ENCODE results near the gene ABCA3. TPM values are rescaled to one million over a fixed set of nuclear protein-coding genes. Genes with fewer than 3 reads are reported as not detected.
A peak's percentile ranks its signal among the peaks of the same experiment; 100 is the strongest.

The ABCA3 gene
- total and polyA plus RNA-seq, 12 donors = 3.3 to 30.8 (median 21.6) TPM

DNA sequence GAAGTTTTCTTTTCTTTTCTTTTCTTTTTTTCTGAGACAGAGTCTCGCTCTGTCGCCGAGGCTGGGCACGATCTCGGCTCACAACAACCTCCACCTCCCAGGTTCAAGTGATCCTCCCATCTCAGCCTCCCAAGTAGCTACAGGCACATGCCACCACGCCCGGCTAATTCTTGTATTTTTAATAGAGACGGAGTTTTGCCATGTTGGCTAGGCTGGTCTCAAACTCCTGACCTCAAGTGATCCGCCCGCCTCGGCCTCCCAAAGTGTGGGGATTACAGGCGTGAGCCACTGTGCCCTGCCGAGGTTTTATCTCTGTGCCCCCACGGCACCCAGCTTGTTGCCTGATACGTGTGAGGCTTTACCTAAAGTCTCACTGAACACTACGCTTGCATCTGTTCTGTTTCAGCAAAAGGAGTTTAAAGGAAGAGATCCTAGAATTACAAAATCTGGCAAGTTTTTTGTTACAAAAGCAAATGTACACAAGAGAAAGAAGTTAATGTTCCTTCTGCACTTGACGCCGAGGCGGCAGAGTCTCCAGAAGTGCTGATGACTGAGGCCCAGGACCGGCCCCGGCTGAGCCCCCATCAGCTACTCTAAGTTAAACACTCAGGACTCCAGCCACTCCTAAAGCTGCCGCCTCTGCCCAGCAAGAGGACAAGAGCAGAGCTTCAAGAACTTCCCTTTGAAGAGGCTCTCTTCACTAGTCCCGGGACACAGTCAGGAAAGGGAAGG, 9.2 kb downstream of the ABCA3 start:
- Histone ChIP-seq H3K4me1 (replicated peaks in 1 of 2) (no peaks in the 10 kb centered on the region), H3K27ac (no peak overlapping the region), H3K9me3 (replicated peaks in 1 of 3) (no peaks in the 10 kb centered on the region), H3K36me3 (replicated peaks in 1 of 2) (peaks cover 0 to 1% of the 10 kb centered on the region in 2 donors), H3K27me3 (no peaks in the 10 kb centered on the region), H3K4me3 (no peak overlapping the region)
- intact Hi-C loops (cut with DNase I) = loop anchor here in 1 of 2 donors (10.0 kb wide), 1 partner anchor 163 kb away; no protein-coding TSS in a partner anchor
- DNase-seq = peak in 1 of 7 donors; percentile 37
- WGBS, 4 donors = 86 to 88% (median 87%) methylated on average over 23 of the region's 23 CpGs
- TF ChIP-seq, protein P1, sequence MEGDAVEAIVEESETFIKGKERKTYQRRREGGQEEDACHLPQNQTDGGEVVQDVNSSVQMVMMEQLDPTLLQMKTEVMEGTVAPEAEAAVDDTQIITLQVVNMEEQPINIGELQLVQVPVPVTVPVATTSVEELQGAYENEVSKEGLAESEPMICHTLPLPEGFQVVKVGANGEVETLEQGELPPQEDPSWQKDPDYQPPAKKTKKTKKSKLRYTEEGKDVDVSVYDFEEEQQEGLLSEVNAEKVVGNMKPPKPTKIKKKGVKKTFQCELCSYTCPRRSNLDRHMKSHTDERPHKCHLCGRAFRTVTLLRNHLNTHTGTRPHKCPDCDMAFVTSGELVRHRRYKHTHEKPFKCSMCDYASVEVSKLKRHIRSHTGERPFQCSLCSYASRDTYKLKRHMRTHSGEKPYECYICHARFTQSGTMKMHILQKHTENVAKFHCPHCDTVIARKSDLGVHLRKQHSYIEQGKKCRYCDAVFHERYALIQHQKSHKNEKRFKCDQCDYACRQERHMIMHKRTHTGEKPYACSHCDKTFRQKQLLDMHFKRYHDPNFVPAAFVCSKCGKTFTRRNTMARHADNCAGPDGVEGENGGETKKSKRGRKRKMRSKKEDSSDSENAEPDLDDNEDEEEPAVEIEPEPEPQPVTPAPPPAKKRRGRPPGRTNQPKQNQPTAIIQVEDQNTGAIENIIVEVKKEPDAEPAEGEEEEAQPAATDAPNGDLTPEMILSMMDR (IDR thresholded peaks at IDR 0.05) = no peak
- no peak for TF ChIP-seq POLR2A (IDR thresholded peaks at IDR 0.05)

DNA sequence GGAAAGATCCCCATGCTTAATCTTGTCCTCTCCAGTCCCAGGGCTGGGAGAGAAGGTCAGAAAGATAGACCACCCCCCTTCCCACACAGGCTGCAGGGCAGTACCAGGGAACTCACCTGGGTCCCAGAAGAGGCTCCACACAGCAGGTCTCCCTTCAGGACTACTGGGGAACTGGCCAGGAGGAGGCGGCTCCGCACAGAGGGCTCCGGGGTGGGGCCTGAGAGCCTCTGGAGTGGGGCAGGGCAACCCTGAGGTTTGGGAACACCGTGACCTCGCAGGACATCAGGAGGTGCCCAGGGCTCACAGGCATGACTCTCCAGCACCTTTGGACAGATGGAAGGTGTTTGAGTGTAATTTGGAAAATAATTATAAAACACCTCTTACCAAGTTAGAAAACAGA, 11.0 kb downstream of the ABCA3 start:
- intact Hi-C loops (cut with DNase I) = no loop called here
- no peak for TF ChIP-seq POLR2A (IDR thresholded peaks at IDR 0.05)
- TF ChIP-seq, protein P1 (IDR thresholded peaks at IDR 0.05) = no peak
- Histone ChIP-seq H3K9me3 (replicated peaks in 1 of 3) (no peaks in the 10 kb centered on the region), H3K4me3 (no peak overlapping the region), H3K36me3 (replicated peaks in 1 of 2) (peaks cover 0 to 14% of the 10 kb centered on the region in 2 donors), H3K27me3 (no peaks in the 10 kb centered on the region), H3K4me1 (replicated peaks in 1 of 2) (no peaks in the 10 kb centered on the region), H3K27ac (no peak overlapping the region)
- WGBS, 4 donors = 86 to 95% (median 92%) methylated on average over 5 of the region's 5 CpGs
- DNase-seq = no peak

DNA sequence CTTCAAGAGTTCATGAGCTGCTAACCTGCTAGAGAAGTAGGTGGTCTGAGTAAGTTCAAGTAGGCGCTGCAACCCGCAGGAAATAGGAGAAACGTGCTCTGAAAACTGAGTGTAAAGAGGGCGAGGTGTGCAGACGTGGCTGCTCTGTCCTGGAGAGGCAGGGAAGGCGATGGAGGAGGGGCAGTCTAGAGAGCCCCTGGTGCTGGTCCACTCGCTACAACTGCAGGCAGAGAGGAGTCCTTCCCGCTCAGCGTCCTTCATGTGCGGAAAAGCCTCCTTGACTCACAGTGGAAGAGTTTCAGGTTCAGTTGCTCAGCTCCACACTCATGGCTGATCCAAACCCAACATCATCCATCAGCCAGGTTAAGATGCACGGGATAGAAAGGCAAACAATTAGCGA, 12.1 kb downstream of the ABCA3 start:
- Histone ChIP-seq H3K4me3 (no peak overlapping the region), H3K27me3 (no peaks in the 10 kb centered on the region), H3K36me3 (replicated peaks in 1 of 2) (peaks cover 0 to 17% of the 10 kb centered on the region in 2 donors), H3K4me1 (replicated peaks in 1 of 2) (no peaks in the 10 kb centered on the region), H3K27ac (no peak overlapping the region), H3K9me3 (replicated peaks in 1 of 3) (no peaks in the 10 kb centered on the region)
- intact Hi-C loops (cut with DNase I) = no loop called here
- 88 to 93% (median 91%) methylated on average over 12 of the region's 12 CpGs for WGBS, 4 donors
- no peak for DNase-seq
- TF ChIP-seq, protein P1 (IDR thresholded peaks at IDR 0.05) = no peak
- no peak for TF ChIP-seq POLR2A (IDR thresholded peaks at IDR 0.05)

DNA sequence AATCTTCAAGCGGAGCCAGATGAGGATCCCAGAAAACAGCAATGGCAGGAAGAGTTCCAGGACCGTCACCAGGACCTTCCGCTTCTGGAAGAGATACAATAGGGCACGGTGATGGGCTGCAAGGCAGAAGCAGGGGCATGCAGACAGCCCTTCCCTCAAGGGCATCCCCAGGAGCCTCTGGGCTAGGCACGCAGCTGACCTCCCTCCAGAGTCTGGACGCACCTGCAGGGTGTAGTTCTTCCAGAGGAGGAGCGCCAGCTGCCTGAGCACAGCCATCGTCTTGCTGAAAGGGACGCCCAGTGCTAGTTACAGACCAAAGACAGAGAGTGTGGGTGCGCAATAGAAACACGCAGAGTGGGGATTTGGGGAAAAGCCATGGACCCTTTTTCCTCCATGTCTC, 14.3 kb downstream of the ABCA3 start:
- no peaks in the 10 kb centered on the region for H3K27me3 ChIP-seq
- no peak overlapping the region for H3K4me3 ChIP-seq
- intact Hi-C loops (cut with DNase I) = no loop called here
- DNase-seq = no peak
- peaks cover 0 to 18% of the 10 kb centered on the region in 2 donors for H3K36me3 ChIP-seq (replicated peaks in 1 of 2)
- TF ChIP-seq, protein P1 (IDR thresholded peaks at IDR 0.05) = no peak
- no peak for TF ChIP-seq POLR2A (IDR thresholded peaks at IDR 0.05)
- no peaks in the 10 kb centered on the region for H3K9me3 ChIP-seq (replicated peaks in 1 of 3)
- H3K4me1 ChIP-seq (replicated peaks in 1 of 2) = no peaks in the 10 kb centered on the region
- H3K27ac ChIP-seq = no peak overlapping the region
- WGBS, 4 donors = 92 to 95% (median 93%) methylated on average over 11 of the region's 11 CpGs

Data from adrenal gland (tissue), 12 donors.